ENCODE results near the gene IL12RB2. TPM values are rescaled to one million over a fixed set of nuclear protein-coding genes. Genes with fewer than 3 reads are reported as not detected.

Gene IL12RB2
- total and polyA plus RNA-seq, 2 of the 13 experiments (the other 11 are each of a cell fraction or from before 2014, with no cell fraction given): not detected

GRCh38 chr1:67429528-67430357 is 122.1 kb downstream of the IL12RB2 start:
- under 1% methylated on average over 24 of the region's 69 CpGs for WGBS (ENCODE audit: low lambda C conversion rate)
- Histone ChIP-seq H4K20me1 (ENCODE audit: insufficient read depth, low read length) (peaks cover 49% of the 10 kb centered on the region), H2AFZ (ENCODE audit: low read length) (no peak overlapping the region), H3K4me3 (replicated peaks in 1 of 3; ENCODE audit: insufficient read depth in 1 of 3, low read depth in 2 of 3, low read length in 3 of 3) (peak overlapping the region; percentile 74 to 96 (median 77)), H3K79me2 (ENCODE audit: insufficient read depth, low read length) (peaks cover 54% of the 10 kb centered on the region), H3K36me3 (replicated peaks in 1 of 2; ENCODE audit: control insufficient read depth in 1 of 2, insufficient read depth in 2 of 2, low read length in 2 of 2) (peaks cover 5 to 14% of the 10 kb centered on the region in 2 experiments), H3K27me3 (ENCODE audit: control insufficient read depth in 1 of 2, insufficient read depth in 2 of 2, low read length in 2 of 2) (no peaks in the 10 kb centered on the region; a peak in 1 of 5 replicates), H3K9ac (ENCODE audit: insufficient read depth, low read depth, low read length) (peak overlapping the region; percentile 93), H3K27ac (ENCODE audit: extremely low read length, insufficient read depth, low read length) (peak overlapping the region; percentile 93), H3K4me2 (ENCODE audit: low read depth, low read length) (peak overlapping the region; percentile 80), H3K9me3 (ENCODE audit: low read length) (no peaks in the 10 kb centered on the region), H3K4me1 (ENCODE audit: insufficient read depth, low read length) (peaks cover 36% of the 10 kb centered on the region)
- CTCF ChIA-PET (ENCODE audit: low intra/inter-chr PET ratio, low total read pairs): no interaction called here
- ATAC-seq (peak; percentile 0; the same call in 1 of the 3 replicates), FAIRE-seq (no peak), DNase-seq (ENCODE audit: low spot score) (no peak)
- POLR2A ChIA-PET: interaction anchor here (0.8 to 3.0 kb wide), 15 partner anchors 10 to 499 kb away, joined by 3 to 15 read pairs (median 4); partner anchors contain the start of gene GADD45A
- no TSS peak for BruUV-seq (replicated peaks)
- intact Hi-C loops (cut with micrococcal nuclease; ENCODE audit: unreplicated experiment) (loop anchor here (2.0 to 5.0 kb wide), 3 partner anchors 58 to 505 kb away; partner anchors contain the start of genes DNAI4, GADD45A and MIER1), in situ Hi-C loops (cut with HindIII; ENCODE audit: extremely low pct_ligation_motif_present, low pct_unique_long_range_greater_than_20kb) (no loop called here)
- TF ChIP-seq RXRB (CRISPR knock-in tag; IDR thresholded peaks at IDR 0.05; ENCODE audit: borderline replicate concordance): no peak
- 0 out of 2 replicates have a peak, but pooled peaks have one; percentile 7 for TF ChIP-seq ZNF792 (CRISPR knock-in tag; IDR thresholded peaks at IDR 0.05)
- TF ChIP-seq, protein P1, sequence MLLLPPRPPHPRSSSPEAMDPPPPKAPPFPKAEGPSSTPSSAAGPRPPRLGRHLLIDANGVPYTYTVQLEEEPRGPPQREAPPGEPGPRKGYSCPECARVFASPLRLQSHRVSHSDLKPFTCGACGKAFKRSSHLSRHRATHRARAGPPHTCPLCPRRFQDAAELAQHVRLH (CRISPR knock-in tag; IDR thresholded peaks at IDR 0.05; ENCODE audit: borderline replicate concordance, low read depth): no peak
- TF ChIP-seq MAF1 (CRISPR knock-in tag; IDR thresholded peaks at IDR 0.05; ENCODE audit: borderline replicate concordance): no peak
- TF ChIP-seq ZNF33A (CRISPR knock-in tag; IDR thresholded peaks at IDR 0.05; ENCODE audit: borderline replicate concordance): no peak
- TF ChIP-seq ZHX2 (IDR thresholded peaks at IDR 0.05; ENCODE audit: low read depth): no peak
- no peak for TF ChIP-seq ZHX2 (CRISPR knock-in tag; IDR thresholded peaks at IDR 0.05; ENCODE audit: borderline replicate concordance)
- TF ChIP-seq ZNF737 (CRISPR knock-in tag; IDR thresholded peaks at IDR 0.05; ENCODE audit: borderline replicate concordance): no peak
- TF ChIP-seq ZNF329 (CRISPR knock-in tag; IDR thresholded peaks at IDR 0.05; ENCODE audit: low read depth): no peak
- no peak; the same call in 1 of the 2 replicates for TF ChIP-seq SNAI1 (CRISPR knock-in tag; IDR thresholded peaks at IDR 0.05; ENCODE audit: borderline replicate concordance)
- no peak for TF ChIP-seq ZFP91 (CRISPR knock-in tag; IDR thresholded peaks at IDR 0.05; ENCODE audit: borderline replicate concordance)
- TF ChIP-seq FOXK1 (CRISPR knock-in tag; IDR thresholded peaks at IDR 0.05; ENCODE audit: borderline replicate concordance, low read depth): no peak
- TF ChIP-seq TAF1 (CRISPR knock-in tag; IDR thresholded peaks at IDR 0.05): peak; percentile 93; the same call in 1 of the 2 replicates
- no peak for TF ChIP-seq HDAC6 (IDR thresholded peaks at IDR 0.05; ENCODE audit: low read depth, low read length)
- no peak for TF ChIP-seq NFE2 (CRISPR knock-in tag; IDR thresholded peaks at IDR 0.05)
- no peak for TF ChIP-seq RFX5 (IDR thresholded peaks at IDR 0.05; ENCODE audit: low read depth, low read length)
